Measurements from ENCODE around the gene HOXD13. TPM values are rescaled to one million over a fixed set of nuclear protein-coding genes. Genes with fewer than 3 reads are reported as not detected.

Gene HOXD13
- total RNA-seq, 1 donor from 2014 or later = not detected

GRCh38 chr2:176103194-176103593 lies 10.7 kb downstream of the HOXD13 start:
- Histone ChIP-seq H3K4me3 (ENCODE audit: low read depth, low read length) (no peak overlapping the region), H3K27me3 (ENCODE audit: control insufficient read depth, insufficient read depth, low read length) (peaks cover 43% of the 10 kb centered on the region), H3K36me3 (ENCODE audit: control insufficient read depth, insufficient read depth, low read length) (no peaks in the 10 kb centered on the region)
- no peak for DNase-seq (ENCODE audit: low read depth)
- TF ChIP-seq, protein P1, sequence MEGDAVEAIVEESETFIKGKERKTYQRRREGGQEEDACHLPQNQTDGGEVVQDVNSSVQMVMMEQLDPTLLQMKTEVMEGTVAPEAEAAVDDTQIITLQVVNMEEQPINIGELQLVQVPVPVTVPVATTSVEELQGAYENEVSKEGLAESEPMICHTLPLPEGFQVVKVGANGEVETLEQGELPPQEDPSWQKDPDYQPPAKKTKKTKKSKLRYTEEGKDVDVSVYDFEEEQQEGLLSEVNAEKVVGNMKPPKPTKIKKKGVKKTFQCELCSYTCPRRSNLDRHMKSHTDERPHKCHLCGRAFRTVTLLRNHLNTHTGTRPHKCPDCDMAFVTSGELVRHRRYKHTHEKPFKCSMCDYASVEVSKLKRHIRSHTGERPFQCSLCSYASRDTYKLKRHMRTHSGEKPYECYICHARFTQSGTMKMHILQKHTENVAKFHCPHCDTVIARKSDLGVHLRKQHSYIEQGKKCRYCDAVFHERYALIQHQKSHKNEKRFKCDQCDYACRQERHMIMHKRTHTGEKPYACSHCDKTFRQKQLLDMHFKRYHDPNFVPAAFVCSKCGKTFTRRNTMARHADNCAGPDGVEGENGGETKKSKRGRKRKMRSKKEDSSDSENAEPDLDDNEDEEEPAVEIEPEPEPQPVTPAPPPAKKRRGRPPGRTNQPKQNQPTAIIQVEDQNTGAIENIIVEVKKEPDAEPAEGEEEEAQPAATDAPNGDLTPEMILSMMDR (IDR thresholded peaks at IDR 0.05; ENCODE audit: insufficient read depth, low read length, poor library complexity, severe bottlenecking) = no peak

- Histone ChIP-seq H3K27me3 (ENCODE audit: control insufficient read depth, insufficient read depth, low read length) (peaks cover 36% of the 10 kb centered on the region), H3K4me3 (ENCODE audit: low read depth, low read length) (peak overlapping the region; percentile 63), H3K36me3 (ENCODE audit: control insufficient read depth, insufficient read depth, low read length) (no peaks in the 10 kb centered on the region)
- no peak for DNase-seq (ENCODE audit: low read depth)
- TF ChIP-seq, protein P1 (IDR thresholded peaks at IDR 0.05; ENCODE audit: insufficient read depth, low read length, poor library complexity, severe bottlenecking) = no peak
Observed at GRCh38 chr2:176103742-176104315, 11.3 kb downstream of the HOXD13 start.

DNA sequence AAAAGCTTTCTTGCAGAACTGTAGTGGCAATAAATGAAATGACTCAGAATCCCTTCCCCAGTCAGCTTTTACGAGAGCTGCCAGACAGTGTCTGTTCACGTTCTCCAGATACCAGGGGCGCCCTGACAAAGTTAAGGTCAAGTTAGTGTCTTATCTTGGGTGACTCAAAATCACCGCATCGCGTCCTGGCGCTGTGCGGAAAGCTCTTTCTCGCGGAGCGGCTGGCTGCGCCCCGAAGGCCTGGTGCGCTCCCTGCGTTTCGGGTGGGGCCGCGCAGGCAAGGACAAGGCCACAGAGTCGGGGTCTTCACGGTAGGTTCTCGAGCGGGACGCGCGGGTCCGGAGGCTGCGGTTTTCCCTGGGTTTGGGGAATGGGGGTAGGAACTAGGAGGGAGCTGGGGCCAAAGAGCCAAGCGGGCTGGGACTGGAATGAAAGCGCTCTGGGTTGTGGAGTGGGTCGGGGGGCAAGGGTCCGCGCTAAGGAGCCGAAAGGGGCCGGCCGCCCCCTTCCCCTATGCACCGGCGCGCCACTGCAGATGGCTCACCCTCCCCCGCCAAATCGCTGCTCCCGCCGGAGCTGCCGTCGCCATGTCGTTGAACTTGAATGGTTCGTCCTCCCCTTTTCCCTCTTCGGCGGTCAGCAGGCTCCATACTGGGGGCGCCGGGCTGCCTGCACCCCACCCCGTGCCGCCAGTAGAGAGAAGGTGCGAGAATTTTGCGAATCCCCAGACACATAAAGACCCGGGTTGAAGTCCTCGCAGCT lies 12.0 kb downstream of the HOXD13 start:
- TF ChIP-seq, protein P1 (IDR thresholded peaks at IDR 0.05; ENCODE audit: insufficient read depth, low read length, poor library complexity, severe bottlenecking) = no peak
- H3K36me3 ChIP-seq (ENCODE audit: control insufficient read depth, insufficient read depth, low read length) = no peaks in the 10 kb centered on the region
- peak overlapping the region; percentile 63 for H3K4me3 ChIP-seq (ENCODE audit: low read depth, low read length)
- peaks cover 30% of the 10 kb centered on the region for H3K27me3 ChIP-seq (ENCODE audit: control insufficient read depth, insufficient read depth, low read length)
- peak; percentile 72 for DNase-seq (ENCODE audit: low read depth)

DNA sequence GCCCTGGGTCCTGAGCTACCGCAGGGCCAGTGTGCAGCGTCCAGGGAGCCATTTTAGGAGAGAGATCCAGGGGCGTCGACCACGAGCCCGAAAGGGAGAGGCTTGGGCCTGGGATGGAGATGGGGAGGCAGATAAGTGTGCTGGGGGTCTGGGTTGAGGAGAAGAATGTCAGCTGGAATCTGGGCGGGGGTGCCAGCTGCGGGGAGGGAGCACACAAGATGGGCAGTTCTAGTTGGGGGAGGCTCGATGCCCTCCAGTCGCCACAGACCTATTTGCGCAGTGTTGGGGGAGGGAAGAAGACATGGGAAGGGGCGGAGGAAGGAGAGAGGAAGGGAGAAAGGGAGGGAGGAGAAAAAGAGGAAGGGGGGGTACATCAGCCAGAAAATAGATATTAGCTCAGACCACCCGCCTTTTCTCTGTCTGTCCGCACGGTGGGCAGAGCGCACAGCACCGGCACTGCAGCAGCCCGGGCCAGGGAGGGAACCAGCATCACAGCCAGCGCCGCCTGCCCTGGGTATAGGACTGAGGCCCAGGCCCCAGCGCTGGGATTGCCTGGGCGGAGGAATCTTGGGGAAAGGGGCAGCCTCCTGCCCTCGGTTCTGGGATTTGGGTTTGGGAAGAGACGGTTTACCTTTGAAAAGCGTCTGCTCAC lies 12.7 kb downstream of the HOXD13 start:
- TF ChIP-seq, protein P1 (IDR thresholded peaks at IDR 0.05; ENCODE audit: insufficient read depth, low read length, poor library complexity, severe bottlenecking) = no peak
- no peak for DNase-seq (ENCODE audit: low read depth)
- H3K4me3 ChIP-seq (ENCODE audit: low read depth, low read length) = peak overlapping the region; percentile 63
- H3K27me3 ChIP-seq (ENCODE audit: control insufficient read depth, insufficient read depth, low read length) = peaks cover 23% of the 10 kb centered on the region
- no peaks in the 10 kb centered on the region for H3K36me3 ChIP-seq (ENCODE audit: control insufficient read depth, insufficient read depth, low read length)

DNA sequence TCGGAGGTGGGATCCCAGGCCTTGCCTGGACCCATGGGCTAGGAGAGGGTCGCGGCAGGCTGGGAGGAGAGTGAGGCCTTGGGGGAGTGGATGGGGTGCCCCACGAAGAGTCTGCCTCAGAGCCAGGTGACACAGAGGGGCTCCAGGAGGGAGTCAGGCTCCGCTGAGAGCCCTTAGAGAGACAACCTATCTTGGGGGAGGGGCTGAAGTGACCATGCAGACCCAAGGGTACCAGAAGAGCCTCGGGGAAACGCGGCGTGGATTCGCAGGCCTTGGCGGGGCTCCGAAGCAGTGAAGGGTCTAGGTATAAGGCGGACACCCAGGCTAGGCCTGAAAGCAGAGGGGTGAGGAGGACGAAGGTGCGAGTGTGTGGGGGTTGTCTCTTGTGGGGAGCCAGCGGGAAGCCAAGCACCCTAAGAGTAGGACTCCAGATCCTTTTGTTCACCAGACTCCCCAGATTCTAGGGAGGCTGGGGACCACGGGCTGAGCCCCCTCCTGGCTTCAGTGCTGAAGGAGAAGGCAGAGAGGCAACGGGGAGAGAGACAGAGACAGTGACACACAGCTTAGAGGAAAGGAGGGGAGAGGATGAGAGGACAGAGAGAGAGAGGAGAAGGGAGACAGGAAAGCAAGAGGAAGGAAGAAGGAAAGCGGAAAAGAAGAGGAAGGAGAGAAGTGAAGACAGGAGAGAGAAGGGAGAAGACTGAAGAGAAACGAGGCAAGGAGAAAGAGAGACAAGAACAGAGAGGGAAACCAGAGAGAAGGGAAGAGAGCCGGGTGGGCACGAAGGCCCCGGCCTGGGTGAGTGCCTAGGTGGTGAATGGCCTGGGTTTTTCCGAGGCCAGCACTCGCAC lies 13.4 kb downstream of the HOXD13 start:
- TF ChIP-seq, protein P1 (IDR thresholded peaks at IDR 0.05; ENCODE audit: insufficient read depth, low read length, poor library complexity, severe bottlenecking) = no peak
- Histone ChIP-seq H3K36me3 (ENCODE audit: control insufficient read depth, insufficient read depth, low read length) (no peaks in the 10 kb centered on the region), H3K27me3 (ENCODE audit: control insufficient read depth, insufficient read depth, low read length) (peaks cover 15% of the 10 kb centered on the region), H3K4me3 (ENCODE audit: low read depth, low read length) (peak overlapping the region; percentile 63)
- DNase-seq (ENCODE audit: low read depth) = no peak
